SK-N-SH treated with all-trans-retinoic acid at 6 μM for 48 hours (cell line): ENCODE results near the gene FBXL22.

Experiments
- ATAC-seq: fragments of 200-7000 bp; cut with Tn5 transposase; 3 replicates; pipeline ENCODE4 v1.9.1; 2020; ENCODE audit warnings: mild to moderate bottlenecking, moderate library complexity
- ARNTL ChIP-seq: fragments of 450-650 bp; formaldehyde crosslinking; IDR thresholded peaks from 2 replicates; pipeline ENCODE4 v1.5.0; 2020; ENCODE audit warnings: low read depth, mild to moderate bottlenecking, moderate library complexity, borderline replicate concordance
- BACH2 ChIP-seq: fragments of 250-450 bp; sonication (Bioruptor Pico); IDR thresholded peaks from 2 replicates; pipeline ENCODE4 v1.9.0; 2021; ENCODE audit warnings: mild to moderate bottlenecking, borderline replicate concordance
- CREB5 ChIP-seq: fragments of 250-450 bp; sonication (Bioruptor Pico); IDR thresholded peaks from 2 replicates; pipeline ENCODE4 v1.5.1; 2020; ENCODE audit warnings: low read depth, mild to moderate bottlenecking, moderate library complexity
- CSDC2 ChIP-seq: fragments of 250-450 bp; sonication (Bioruptor Pico); IDR thresholded peaks from 2 replicates; pipeline ENCODE4 v1.5.0; 2020; ENCODE audit warnings: mild to moderate bottlenecking, moderate library complexity
- CSRNP3 ChIP-seq: fragments of 250-450 bp; sonication (Bioruptor Pico); IDR thresholded peaks from 2 replicates; pipeline ENCODE4 v1.5.1; 2021; ENCODE audit warnings: mild to moderate bottlenecking, moderate library complexity
- ESRRG ChIP-seq: fragments of 250-450 bp; sonication (Bioruptor Pico); IDR thresholded peaks from 2 replicates; pipeline ENCODE4 v1.6.1; 2021; ENCODE audit warnings: mild to moderate bottlenecking
- GLIS3 ChIP-seq: fragments of 250-450 bp; sonication (Bioruptor Pico); IDR thresholded peaks from 2 replicates; pipeline ENCODE4 v1.5.0; 2020; ENCODE audit warnings: mild to moderate bottlenecking, moderate library complexity
- ISL1 ChIP-seq: fragments of 250-450 bp; sonication (Bioruptor Pico); IDR thresholded peaks from 2 replicates; pipeline ENCODE4 v2.1.2; 2022; ENCODE audit warnings: mild to moderate bottlenecking, moderate library complexity
- OSR1 ChIP-seq: fragments of 250-450 bp; sonication (Bioruptor Pico); IDR thresholded peaks from 2 replicates; pipeline ENCODE4 v1.8.0; 2022; ENCODE audit warnings: moderate library complexity, mild to moderate bottlenecking, inconsistent platforms
- PATZ1 ChIP-seq: fragments of 250-450 bp; sonication (Bioruptor Pico); IDR thresholded peaks from 2 replicates; pipeline ENCODE4 v1.8.0; 2020; ENCODE audit warnings: mild to moderate bottlenecking, moderate library complexity, borderline replicate concordance
- POU6F1 ChIP-seq: fragments of 250-450 bp; sonication (Bioruptor Pico); IDR thresholded peaks from 2 replicates; pipeline ENCODE4 v1.8.0; 2021; ENCODE audit warnings: low read depth, mild to moderate bottlenecking, moderate library complexity, borderline replicate concordance
- PPARA ChIP-seq: fragments of 250-450 bp; sonication (Bioruptor Pico); IDR thresholded peaks from 2 replicates; pipeline ENCODE4 v1.5.0; 2020; ENCODE audit warnings: mild to moderate bottlenecking, borderline replicate concordance
- RARB ChIP-seq: fragments of 250-450 bp; sonication (Bioruptor Pico); IDR thresholded peaks from 2 replicates; pipeline ENCODE4 v1.8.0; 2021; ENCODE audit warnings: mild to moderate bottlenecking, moderate library complexity
- SNAI2 ChIP-seq: fragments of 250-450 bp; sonication (Bioruptor Pico); IDR thresholded peaks from 2 replicates; pipeline ENCODE4 v1.5.0; 2020; ENCODE audit warnings: mild to moderate bottlenecking, moderate library complexity
- TCF4 ChIP-seq: fragments of 250-450 bp; sonication (Bioruptor Pico); IDR thresholded peaks from 2 replicates; pipeline ENCODE4 v1.8.0; 2021; ENCODE audit warnings: mild to moderate bottlenecking, moderate library complexity, borderline replicate concordance
- TOX ChIP-seq: fragments of 250-450 bp; sonication (Bioruptor Pico); IDR thresholded peaks from 2 replicates; pipeline ENCODE4 v1.8.0; 2021; ENCODE audit warnings: mild to moderate bottlenecking, moderate library complexity, borderline replicate concordance
- TSHZ2 ChIP-seq: fragments of 250-450 bp; sonication (Bioruptor Pico); IDR thresholded peaks from 2 replicates; pipeline ENCODE4 v1.5.0; 2020; ENCODE audit warnings: mild to moderate bottlenecking, moderate library complexity
- ZFP3 ChIP-seq: fragments of 250-450 bp; sonication (Bioruptor Pico); IDR thresholded peaks from 2 replicates; pipeline ENCODE4 v1.5.0; 2020; ENCODE audit warnings: mild to moderate bottlenecking, moderate library complexity
- ZFP30 ChIP-seq: fragments of 450-650 bp; formaldehyde crosslinking; IDR thresholded peaks from 2 replicates; pipeline ENCODE4 v1.5.0; 2022; ENCODE audit warnings: mild to moderate bottlenecking, moderate library complexity
- ZNF565 ChIP-seq: fragments of 450-650 bp; formaldehyde crosslinking; conservative IDR thresholded peaks from 2 replicates; pipeline ENCODE4 v1.5.0; 2020; ENCODE audit warnings: low read depth, mild to moderate bottlenecking, moderate library complexity
- ZNF70 ChIP-seq: fragments of 450-650 bp; formaldehyde crosslinking; IDR thresholded peaks from 2 replicates; pipeline ENCODE4 v1.5.0; 2020; ENCODE audit warnings: mild to moderate bottlenecking, moderate library complexity
- ZNF8 ChIP-seq: fragments of 450-650 bp; formaldehyde crosslinking; IDR thresholded peaks from 2 replicates; pipeline ENCODE4 v1.5.0; 2020; ENCODE audit warnings: mild to moderate bottlenecking, moderate library complexity

Gene FBXL22

GRCh38 chr15:63599401-63600000, 2.3 kb downstream of the FBXL22 start:
- ATAC-seq, result 0 out of 3 replicates have a peak, but pooled peaks have one; percentile 6

GRCh38 chr15:63600001-63600615, 2.9 kb downstream of the FBXL22 start:
- ATAC-seq, result no peak
- TF ChIP-seq ZNF565 (CRISPR knock-in tag) (no peak), GLIS3 (CRISPR knock-in tag) (no peak), POU6F1 (no peak), ARNTL (CRISPR knock-in tag) (no peak), ESRRG (CRISPR knock-in tag) (no peak), CSDC2 (CRISPR knock-in tag) (no peak), PATZ1 (no peak), TOX (no peak), SNAI2 (no peak), OSR1 (no peak), ISL1 (no peak), ZNF70 (CRISPR knock-in tag) (no peak), TCF4 (CRISPR knock-in tag) (no peak), TSHZ2 (CRISPR knock-in tag) (no peak), PPARA (CRISPR knock-in tag) (no peak), ZFP3 (CRISPR knock-in tag) (no peak), ZFP30 (CRISPR knock-in tag) (no peak), ZNF8 (CRISPR knock-in tag) (no peak), CREB5 (CRISPR knock-in tag) (no peak), CSRNP3 (CRISPR knock-in tag) (no peak)

More at GRCh38 chr15:63599401-63600000, 2.3 kb downstream of the FBXL22 start:
- TF ChIP-seq RARB (CRISPR knock-in tag) (no peak), TOX (no peak), ZFP3 (CRISPR knock-in tag) (no peak), BACH2 (CRISPR knock-in tag) (no peak), ZNF8 (CRISPR knock-in tag) (no peak), OSR1 (no peak), TSHZ2 (CRISPR knock-in tag) (no peak), CSDC2 (CRISPR knock-in tag) (no peak), PPARA (CRISPR knock-in tag) (no peak), ARNTL (CRISPR knock-in tag) (no peak), ZNF70 (CRISPR knock-in tag) (no peak), ZFP30 (CRISPR knock-in tag) (no peak), TCF4 (CRISPR knock-in tag) (no peak), GLIS3 (CRISPR knock-in tag) (no peak), ISL1 (no peak), ESRRG (CRISPR knock-in tag) (no peak)
- TF ChIP-seq, all 23 proteins: peak for 0
